Kidney epithelial cell (primary cell): ENCODE measurements around the gene ZNF385C. TPM values are rescaled to one million over a fixed set of nuclear protein-coding genes. Genes with fewer than 3 reads are reported as not detected.

Experiments used
- DNase-seq: peaks from one replicate; pipeline ENCODE4 v3.0.0-alpha.2; 2010; ENCODE audit warnings: low read depth
- H3K27me3 ChIP-seq: 2 replicates; pipeline ENCODE4 v1.6.0; 2011; ENCODE audit warnings: low read length; ENCODE audit not compliant: control insufficient read depth, insufficient read depth
- H3K36me3 ChIP-seq: 2 replicates; pipeline ENCODE4 v1.5.1; 2011; ENCODE audit warnings: low read length; ENCODE audit not compliant: control insufficient read depth, insufficient read depth
- H3K4me3 ChIP-seq: 2 replicates; pipeline ENCODE4 v1.5.1; 2011; ENCODE audit warnings: low read depth, mild to moderate bottlenecking, control low read depth, low read length
- CTCF ChIP-seq: IDR thresholded peaks from 2 replicates; pipeline ENCODE4 v1.5.1; 2011; ENCODE audit warnings: mild to moderate bottlenecking, moderate library complexity, low read length, control low read depth, inconsistent platforms; ENCODE audit not compliant: insufficient read depth, poor library complexity, severe bottlenecking
- total RNA-seq: library from RNA; depleted of rRNA; stranded (reverse); fragments of >200 nt; gene quantifications from 2 replicates; pipeline ENCODE4 v1.2.3, GENCODE V29; 2015

Gene ZNF385C
- total RNA-seq, 1 donor from 2014 or later, result 0.04 TPM

GRCh38 chr17:42050393-42051012 lies 47.8 kb downstream of the ZNF385C start, which contains the start of gene C17orf113:
TSS of gene C17orf113 (minus strand) at chr17:42050601. CDS start at chr17:42043376, 7,225 bp downstream.
- H3K27me3 ChIP-seq, result peaks cover 33% of the 10 kb centered on the region
- TF ChIP-seq CTCF, result no peak
- DNase-seq, result no peak

GRCh38 chr17:42049834-42050392 lies 48.4 kb downstream of the ZNF385C start:
- Histone ChIP-seq H3K4me3 (peak overlapping the region; percentile 53), H3K36me3 (no peaks in the 10 kb centered on the region), H3K27me3 (peaks cover 30% of the 10 kb centered on the region)
- no peak for TF ChIP-seq CTCF
- no peak for DNase-seq

More at GRCh38 chr17:42050393-42051012, 47.8 kb downstream of the ZNF385C start, which contains the start of gene C17orf113:
- no peaks in the 10 kb centered on the region for H3K36me3 ChIP-seq
- peak within 1 kb of the TSS; percentile 53 for H3K4me3 ChIP-seq

- Histone ChIP-seq H3K4me3 (no peak overlapping the region), H3K27me3 (peaks cover 10% of the 10 kb centered on the region), H3K36me3 (no peaks in the 10 kb centered on the region)
- DNase-seq, result no peak
- TF ChIP-seq CTCF, result no peak
Observed at GRCh38 chr17:42047343-42047742, 50.9 kb downstream of the ZNF385C start.

GRCh38 chr17:42045719-42046118 lies 52.6 kb downstream of the ZNF385C start:
- Histone ChIP-seq H3K27me3 (peaks cover under 1% of the 10 kb centered on the region), H3K4me3 (no peak overlapping the region), H3K36me3 (no peaks in the 10 kb centered on the region)
- TF ChIP-seq CTCF, result no peak
- DNase-seq, result no peak

GRCh38 chr17:42042598-42043319 lies 55.5 kb downstream of the ZNF385C start:
- DNase-seq, result no peak
- Histone ChIP-seq H3K27me3 (peaks cover 4% of the 10 kb centered on the region), H3K36me3 (no peaks in the 10 kb centered on the region), H3K4me3 (no peak overlapping the region)
- TF ChIP-seq CTCF, result no peak
